K562 (cell line): ENCODE data around the gene C11orf58. TPM values are rescaled to one million over a fixed set of nuclear protein-coding genes. Genes with fewer than 3 reads are reported as not detected.

Experiments
- CC2D1A ChIP-seq: fragments of 450-650 bp; IDR thresholded peaks from 2 replicates; pipeline ENCODE4 v1.6.1; 2017; ENCODE audit warnings: mild to moderate bottlenecking
- ETS1 ChIP-seq: conservative IDR thresholded peaks from 2 replicates; pipeline ENCODE4 v1.6.1; 2011; ENCODE audit warnings: low read depth, mild to moderate bottlenecking, low read length; ENCODE audit not compliant: control insufficient read depth
- GABPB2 ChIP-seq: fragments of 250-450 bp; sonication (Bioruptor Pico); conservative IDR thresholded peaks from 2 replicates; pipeline ENCODE4 v1.5.1; 2021; ENCODE audit warnings: mild to moderate bottlenecking
- GTF3C2 ChIP-seq: IDR thresholded peaks from 3 replicates; pipeline ENCODE4 v1.6.1; 2011; ENCODE audit warnings: borderline replicate concordance, mild to moderate bottlenecking, moderate library complexity; ENCODE audit not compliant: insufficient read length; ENCODE audit errors: extremely low read depth
- KDM1A ChIP-seq, 2 experiments: fragments of 450-650 bp; IDR thresholded peaks; 2 replicates each; pipeline ENCODE4 v1.6.1; 2016; ENCODE audit warnings: mild to moderate bottlenecking in 2 of 2
- KLF6 ChIP-seq: fragments of 250-450 bp; sonication (Bioruptor Pico); IDR thresholded peaks from 2 replicates; pipeline ENCODE4 v1.4.0; 2020; ENCODE audit warnings: mild to moderate bottlenecking, moderate library complexity, borderline replicate concordance
- NRF1 ChIP-seq, 2 experiments: fragments of 450-650 bp; IDR thresholded peaks in 1 of 2; conservative IDR thresholded peaks in 1 of 2; 2 replicates each; pipeline ENCODE4 v1.6.1; 2014; ENCODE audit warnings: mild to moderate bottlenecking in 2 of 2
- OTX1 ChIP-seq: fragments of 450-650 bp; formaldehyde crosslinking; IDR thresholded peaks from 2 replicates; pipeline ENCODE4 v1.4.0; 2022; ENCODE audit warnings: mild to moderate bottlenecking
- SPI1 ChIP-seq: IDR thresholded peaks from 2 replicates; pipeline ENCODE4 v1.6.1; 2011; ENCODE audit warnings: low read depth, low read length, control low read depth, borderline replicate concordance
- THRA ChIP-seq: fragments of 450-650 bp; IDR thresholded peaks from 2 replicates; pipeline ENCODE4 v1.6.1; 2017; ENCODE audit warnings: mild to moderate bottlenecking, moderate library complexity
- THRAP3 ChIP-seq: fragments of 450-650 bp; IDR thresholded peaks from 2 replicates; pipeline ENCODE4 v1.6.1; 2016; ENCODE audit warnings: mild to moderate bottlenecking, inconsistent platforms, borderline replicate concordance
- TSHZ1 ChIP-seq: fragments of 250-450 bp; sonication (Bioruptor Pico); IDR thresholded peaks from 2 replicates; pipeline ENCODE4 v1.4.0; 2020; ENCODE audit warnings: mild to moderate bottlenecking, moderate library complexity
- ZBTB7A ChIP-seq: IDR thresholded peaks from 2 replicates; pipeline ENCODE4 v1.6.1; 2011; ENCODE audit warnings: low read depth, mild to moderate bottlenecking, low read length, moderate library complexity, borderline replicate concordance; ENCODE audit not compliant: control insufficient read depth
- polyA plus RNA-seq, 8 experiments: library from polyadenylated mRNA; depleted of rRNA in 4 of 8; stranded (reverse) in 5 of 8; unstranded in 3 of 8; fragments of >200 nt; fragmentation: Nextera tagmentation in 2 of 8; fragmentation: Illumina TruSeq in 1 of 8; extraction: Ambion mirVana in 2 of 8; extraction: Trizol in 1 of 8; gene quantifications; 2 replicates each; pipeline versions ENCODE4 v1.2.1 to v1.2.3, GENCODE V29; 2011 to 2014; ENCODE audit warnings: inconsistent platforms in 1 of 8, missing spikeins in 1 of 8
- total RNA-seq, 7 experiments: library from RNA; depleted of rRNA in 6 of 7; stranded (reverse); fragments of >200 nt in 6 of 7; fragmentation: Illumina TruSeq in 2 of 7; extraction: Trizol in 2 of 7; gene quantifications; 2 replicates each; pipeline versions ENCODE4 v1.2.1 to v1.2.3, GENCODE V29; 2011 to 2021; ENCODE audit warnings: low replicate concordance in 1 of 7
- TF ChIP-seq, protein P1 (sequence below): sonication (generic); formaldehyde crosslinking; IDR thresholded peaks from 2 replicates; pipeline ENCODE4 v1.8.0; 2022; ENCODE audit warnings: missing genetic modification reagents, mild to moderate bottlenecking, borderline replicate concordance
- TF ChIP-seq, protein P2 (sequence below): sonication (generic); formaldehyde crosslinking; IDR thresholded peaks from 2 replicates; pipeline ENCODE4 v1.8.1; 2023; ENCODE audit warnings: mild to moderate bottlenecking, missing genetic modification reagents

Gene C11orf58
- total and polyA plus RNA-seq, 9 of the 15 experiments (the other 6 are each of a cell fraction or from before 2014, with no cell fraction given): 104 to 421 (median 247) TPM

- no peak for TF ChIP-seq TSHZ1 (CRISPR knock-in tag)
- no peak for TF ChIP-seq ETS1
- TF ChIP-seq, protein P1, sequence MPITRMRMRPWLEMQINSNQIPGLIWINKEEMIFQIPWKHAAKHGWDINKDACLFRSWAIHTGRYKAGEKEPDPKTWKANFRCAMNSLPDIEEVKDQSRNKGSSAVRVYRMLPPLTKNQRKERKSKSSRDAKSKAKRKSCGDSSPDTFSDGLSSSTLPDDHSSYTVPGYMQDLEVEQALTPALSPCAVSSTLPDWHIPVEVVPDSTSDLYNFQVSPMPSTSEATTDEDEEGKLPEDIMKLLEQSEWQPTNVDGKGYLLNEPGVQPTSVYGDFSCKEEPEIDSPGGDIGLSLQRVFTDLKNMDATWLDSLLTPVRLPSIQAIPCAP (CRISPR knock-in tag): no peak
- no peak for TF ChIP-seq THRA
- TF ChIP-seq CC2D1A: no peak
- TF ChIP-seq SPI1: peak; percentile 87
- TF ChIP-seq OTX1 (CRISPR knock-in tag): no peak
- no peak for TF ChIP-seq ZBTB7A
- TF ChIP-seq NRF1 (conservative IDR thresholded peaks at IDR 0.05 in 1 of 2, IDR thresholded peaks at IDR 0.05 in 1 of 2): peak; percentile 43 to 48; a peak in 3 of 4 replicates
- TF ChIP-seq, protein P2, sequence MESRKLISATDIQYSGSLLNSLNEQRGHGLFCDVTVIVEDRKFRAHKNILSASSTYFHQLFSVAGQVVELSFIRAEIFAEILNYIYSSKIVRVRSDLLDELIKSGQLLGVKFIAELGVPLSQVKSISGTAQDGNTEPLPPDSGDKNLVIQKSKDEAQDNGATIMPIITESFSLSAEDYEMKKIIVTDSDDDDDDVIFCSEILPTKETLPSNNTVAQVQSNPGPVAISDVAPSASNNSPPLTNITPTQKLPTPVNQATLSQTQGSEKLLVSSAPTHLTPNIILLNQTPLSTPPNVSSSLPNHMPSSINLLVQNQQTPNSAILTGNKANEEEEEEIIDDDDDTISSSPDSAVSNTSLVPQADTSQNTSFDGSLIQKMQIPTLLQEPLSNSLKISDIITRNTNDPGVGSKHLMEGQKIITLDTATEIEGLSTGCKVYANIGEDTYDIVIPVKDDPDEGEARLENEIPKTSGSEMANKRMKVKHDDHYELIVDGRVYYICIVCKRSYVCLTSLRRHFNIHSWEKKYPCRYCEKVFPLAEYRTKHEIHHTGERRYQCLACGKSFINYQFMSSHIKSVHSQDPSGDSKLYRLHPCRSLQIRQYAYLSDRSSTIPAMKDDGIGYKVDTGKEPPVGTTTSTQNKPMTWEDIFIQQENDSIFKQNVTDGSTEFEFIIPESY (CRISPR knock-in tag): no peak
- TF ChIP-seq GTF3C2: no peak
- TF ChIP-seq THRAP3: no peak
- TF ChIP-seq KDM1A (IDR thresholded peaks at IDR 0.05): no peak
- no peak for TF ChIP-seq KLF6 (CRISPR knock-in tag)
- no peak for TF ChIP-seq GABPB2 (CRISPR knock-in tag)
These were observed 41.0 kb downstream of the C11orf58 start (continued) for GRCh38 chr11:16779436-16779835.
